ENCODE measurements around the gene TAS2R16.

TAS2R16 gene

DNA sequence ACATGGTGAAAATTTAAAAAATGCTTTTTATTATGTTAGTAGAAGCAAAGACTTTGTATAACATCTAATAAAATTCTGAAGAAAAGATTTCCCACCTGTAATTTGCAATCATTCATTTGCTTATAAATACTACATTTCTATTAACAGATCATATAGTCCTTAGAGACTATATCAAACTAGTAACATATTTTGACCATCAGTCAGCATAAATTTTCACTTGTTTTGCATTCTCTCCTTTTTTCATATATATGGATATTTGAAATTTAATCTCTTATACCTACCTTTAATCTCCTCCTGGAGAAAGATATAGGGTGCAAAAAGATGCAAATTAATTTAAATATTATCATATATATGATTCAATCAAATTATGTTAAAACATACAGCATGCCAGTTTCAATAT, 16.9 kb upstream of the TAS2R16 start:
- Histone ChIP-seq H3K4me3 (replicated peaks; ENCODE audit: low read depth, low read length) (no peak overlapping the region), H3K36me3 (ENCODE audit: control insufficient read depth, insufficient read depth, low read length) (no peaks in the 10 kb centered on the region), H3K27me3 (replicated peaks; ENCODE audit: control insufficient read depth, insufficient read depth, low read length) (no peaks in the 10 kb centered on the region)
- no peak for DNase-seq (ENCODE audit: extremely low read depth, insufficient read length)
- TF ChIP-seq CTCF (IDR thresholded peaks at IDR 0.05; ENCODE audit: insufficient read depth, low read length, poor library complexity, severe bottlenecking): no peak

- DNase-seq (ENCODE audit: extremely low read depth, insufficient read length): no peak
- no peaks in the 10 kb centered on the region for H3K27me3 ChIP-seq (replicated peaks; ENCODE audit: control insufficient read depth, insufficient read depth, low read length)
- H3K36me3 ChIP-seq (ENCODE audit: control insufficient read depth, insufficient read depth, low read length): no peaks in the 10 kb centered on the region
- TF ChIP-seq CTCF (IDR thresholded peaks at IDR 0.05; ENCODE audit: insufficient read depth, low read length, poor library complexity, severe bottlenecking): no peak
- H3K4me3 ChIP-seq (replicated peaks; ENCODE audit: low read depth, low read length): no peak overlapping the region
Measured at GRCh38 chr7:123011766-123012369, 16.4 kb upstream of the TAS2R16 start.

DNA sequence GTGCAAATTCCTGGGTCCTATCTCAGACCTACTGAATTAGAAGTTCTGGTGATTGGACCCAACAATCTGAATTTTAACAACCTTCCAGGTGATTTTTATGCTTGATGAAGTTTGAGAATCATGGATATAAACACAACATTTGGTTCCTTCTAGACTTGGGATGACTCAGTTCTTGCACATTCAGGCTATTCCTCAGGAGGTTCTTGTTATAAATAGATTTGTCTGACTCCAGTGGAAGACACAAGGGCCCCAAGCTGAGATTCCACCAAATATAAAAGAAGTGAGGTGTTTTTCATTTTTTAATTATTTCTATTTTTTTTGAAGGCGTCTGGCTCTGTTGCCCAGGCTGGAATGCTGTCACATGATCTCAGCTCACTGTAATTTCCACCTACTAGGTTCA, 9.4 kb upstream of the TAS2R16 start:
- TF ChIP-seq CTCF (IDR thresholded peaks at IDR 0.05; ENCODE audit: insufficient read depth, low read length, poor library complexity, severe bottlenecking): no peak
- no peak for DNase-seq (ENCODE audit: extremely low read depth, insufficient read length)
- Histone ChIP-seq H3K4me3 (replicated peaks; ENCODE audit: low read depth, low read length) (no peak overlapping the region), H3K36me3 (ENCODE audit: control insufficient read depth, insufficient read depth, low read length) (no peaks in the 10 kb centered on the region), H3K27me3 (replicated peaks; ENCODE audit: control insufficient read depth, insufficient read depth, low read length) (no peaks in the 10 kb centered on the region)

DNA sequence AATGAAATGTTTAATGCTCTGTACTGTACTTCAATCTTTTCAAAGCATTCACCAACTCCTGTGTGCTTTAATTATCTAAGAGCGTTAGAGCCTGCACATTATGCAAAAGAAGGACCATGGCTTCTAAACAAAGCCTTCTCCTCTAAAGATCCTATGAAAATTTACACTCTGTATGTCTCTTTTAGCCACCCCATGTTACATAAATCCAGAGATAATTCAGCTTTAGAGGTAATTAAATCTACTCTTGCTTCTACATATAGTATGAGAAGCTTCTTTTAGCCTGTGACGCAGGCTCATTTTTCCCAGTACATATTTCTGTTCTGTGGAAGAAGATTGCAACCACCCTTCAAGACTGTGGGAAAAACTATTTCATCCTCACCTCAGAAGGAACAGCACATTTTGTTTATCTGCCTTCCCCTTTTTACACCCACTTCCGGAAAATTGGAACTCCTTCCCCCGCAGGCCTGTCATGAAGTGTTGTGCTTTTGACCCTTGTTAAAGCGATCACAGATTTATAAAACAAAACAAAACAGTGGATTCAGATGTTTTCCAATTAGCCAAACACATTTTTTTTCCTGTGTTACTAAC, 8.1 kb upstream of the TAS2R16 start:
- no peak for DNase-seq (ENCODE audit: extremely low read depth, insufficient read length)
- Histone ChIP-seq H3K27me3 (replicated peaks; ENCODE audit: control insufficient read depth, insufficient read depth, low read length) (no peaks in the 10 kb centered on the region), H3K36me3 (ENCODE audit: control insufficient read depth, insufficient read depth, low read length) (no peaks in the 10 kb centered on the region), H3K4me3 (replicated peaks; ENCODE audit: low read depth, low read length) (no peak overlapping the region)
- no peak for TF ChIP-seq CTCF (IDR thresholded peaks at IDR 0.05; ENCODE audit: insufficient read depth, low read length, poor library complexity, severe bottlenecking)

GRCh38 chr7:122989577-122989976, 5.9 kb downstream of the TAS2R16 start:
- no peak for TF ChIP-seq CTCF (IDR thresholded peaks at IDR 0.05; ENCODE audit: insufficient read depth, low read length, poor library complexity, severe bottlenecking)
- DNase-seq (ENCODE audit: extremely low read depth, insufficient read length): no peak
- no peak overlapping the region for H3K4me3 ChIP-seq (replicated peaks; ENCODE audit: low read depth, low read length)
- H3K36me3 ChIP-seq (ENCODE audit: control insufficient read depth, insufficient read depth, low read length): no peaks in the 10 kb centered on the region
- H3K27me3 ChIP-seq (replicated peaks; ENCODE audit: control insufficient read depth, insufficient read depth, low read length): no peaks in the 10 kb centered on the region; the same call in 1 of the 2 replicates

All from GM06990 (cell line).